Thyroid gland (tissue), 4 donors: ENCODE measurements around the gene MTHFSD. TPM values are rescaled to one million over a fixed set of nuclear protein-coding genes. Genes with fewer than 3 reads are reported as not detected.

Source experiments
- DNase-seq, 2 donors: peaks; one replicate each; pipeline ENCODE4 v3.0.0-alpha.2; 2019
- H3K27ac ChIP-seq, 3 donors: fragments of 200-600 bp; sonication (generic); 1 replicate in 2 of 3; 2 replicates in 1 of 3; pipeline ENCODE4 v1.5.1; 2016 to 2019; ENCODE audit warnings: mild to moderate bottlenecking in 1 of 3, moderate library complexity in 1 of 3
- H3K27me3 ChIP-seq: fragments of 200-600 bp; sonication (generic); one replicate; pipeline ENCODE4 v1.5.1; 2019
- H3K36me3 ChIP-seq, 2 donors: fragments of 200-600 bp; sonication (generic); one replicate each; pipeline ENCODE4 v1.5.1; 2016 to 2019
- H3K4me1 ChIP-seq, 2 donors: fragments of 200-600 bp; sonication (generic); one replicate each; pipeline ENCODE4 v1.5.1; 2017 to 2019
- H3K4me3 ChIP-seq, 3 donors: fragments of 200-600 bp; sonication (generic); replicated peaks in 1 of 3; 1 replicate in 2 of 3; 2 replicates in 1 of 3; pipeline ENCODE4 v1.5.1; 2016; ENCODE audit warnings: mild to moderate bottlenecking in 1 of 3
- H3K9me3 ChIP-seq: fragments of 200-600 bp; sonication (generic); one replicate; pipeline ENCODE4 v1.5.1; 2017
- POLR2A ChIP-seq, 2 donors: fragments of 450-650 bp; IDR thresholded peaks; one replicate each; pipeline ENCODE4 v1.6.1; 2017; ENCODE audit warnings: antibody characterized with exemption in 2 of 2, mild to moderate bottlenecking in 2 of 2, moderate library complexity in 1 of 2
- WGBS, 2 donors: methylation state at CpG; one replicate each; pipeline ENCODE4 v1.1.5; 2017; 5-methylcytosine and 5-hydroxymethylcytosine counted together
- intact Hi-C: fragments of 100-400 bp; cut with DNase I; formaldehyde crosslinking; loops from one replicate; pipeline ENCODE4 v1.15.1; 2023
- total RNA-seq, 4 donors: library from RNA; depleted of rRNA; stranded (reverse); fragments of >200 nt; gene quantifications; one replicate each; pipeline ENCODE4 v1.2.3, GENCODE V29; 2016
- TF ChIP-seq, protein P1 (sequence below), 6 experiments: fragments of 200-600 bp in 3 of 6; fragments of 450-650 bp in 3 of 6; sonication (generic) in 3 of 6; IDR thresholded peaks; one replicate each; pipeline ENCODE4 v1.5.1; 2016 to 2019; ENCODE audit warnings: antibody characterized with exemption in 6 of 6, mild to moderate bottlenecking in 2 of 6, inconsistent platforms in 1 of 6, moderate library complexity in 1 of 6

Gene MTHFSD
- total RNA-seq, 4 donors from 2014 or later: 21.2 to 27.4 (median 25.2) TPM

- no peaks in the 10 kb centered on the region for H3K9me3 ChIP-seq
- no peak for TF ChIP-seq POLR2A (IDR thresholded peaks at IDR 0.05)
- TF ChIP-seq, protein P1, sequence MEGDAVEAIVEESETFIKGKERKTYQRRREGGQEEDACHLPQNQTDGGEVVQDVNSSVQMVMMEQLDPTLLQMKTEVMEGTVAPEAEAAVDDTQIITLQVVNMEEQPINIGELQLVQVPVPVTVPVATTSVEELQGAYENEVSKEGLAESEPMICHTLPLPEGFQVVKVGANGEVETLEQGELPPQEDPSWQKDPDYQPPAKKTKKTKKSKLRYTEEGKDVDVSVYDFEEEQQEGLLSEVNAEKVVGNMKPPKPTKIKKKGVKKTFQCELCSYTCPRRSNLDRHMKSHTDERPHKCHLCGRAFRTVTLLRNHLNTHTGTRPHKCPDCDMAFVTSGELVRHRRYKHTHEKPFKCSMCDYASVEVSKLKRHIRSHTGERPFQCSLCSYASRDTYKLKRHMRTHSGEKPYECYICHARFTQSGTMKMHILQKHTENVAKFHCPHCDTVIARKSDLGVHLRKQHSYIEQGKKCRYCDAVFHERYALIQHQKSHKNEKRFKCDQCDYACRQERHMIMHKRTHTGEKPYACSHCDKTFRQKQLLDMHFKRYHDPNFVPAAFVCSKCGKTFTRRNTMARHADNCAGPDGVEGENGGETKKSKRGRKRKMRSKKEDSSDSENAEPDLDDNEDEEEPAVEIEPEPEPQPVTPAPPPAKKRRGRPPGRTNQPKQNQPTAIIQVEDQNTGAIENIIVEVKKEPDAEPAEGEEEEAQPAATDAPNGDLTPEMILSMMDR (IDR thresholded peaks at IDR 0.05): no peak
- no peak overlapping the region for H3K4me3 ChIP-seq
- H3K27ac ChIP-seq: no peak overlapping the region
- no peaks in the 10 kb centered on the region for H3K36me3 ChIP-seq
- no peaks in the 10 kb centered on the region for H3K4me1 ChIP-seq
- intact Hi-C loops: no loop called here
- H3K27me3 ChIP-seq: peaks cover under 1% of the 10 kb centered on the region
- DNase-seq: no peak
- 71% methylated on average over 13 of the region's 13 CpGs for WGBS, 2 donors
Measured at GRCh38 chr16:86490859-86491639, 64.0 kb downstream of the MTHFSD start.

GRCh38 chr16:86485746-86486145, 69.3 kb downstream of the MTHFSD start:
- Histone ChIP-seq H3K4me3 (no peak overlapping the region), H3K27ac (no peak overlapping the region), H3K36me3 (no peaks in the 10 kb centered on the region), H3K27me3 (no peaks in the 10 kb centered on the region), H3K4me1 (no peaks in the 10 kb centered on the region), H3K9me3 (no peaks in the 10 kb centered on the region)
- TF ChIP-seq POLR2A (IDR thresholded peaks at IDR 0.05): no peak
- TF ChIP-seq, protein P1 (IDR thresholded peaks at IDR 0.05): no peak
- intact Hi-C loops: no loop called here
- no peak for DNase-seq
- WGBS, 2 donors: 72 to 79% methylated on average over 3 of the region's 3 CpGs

DNA sequence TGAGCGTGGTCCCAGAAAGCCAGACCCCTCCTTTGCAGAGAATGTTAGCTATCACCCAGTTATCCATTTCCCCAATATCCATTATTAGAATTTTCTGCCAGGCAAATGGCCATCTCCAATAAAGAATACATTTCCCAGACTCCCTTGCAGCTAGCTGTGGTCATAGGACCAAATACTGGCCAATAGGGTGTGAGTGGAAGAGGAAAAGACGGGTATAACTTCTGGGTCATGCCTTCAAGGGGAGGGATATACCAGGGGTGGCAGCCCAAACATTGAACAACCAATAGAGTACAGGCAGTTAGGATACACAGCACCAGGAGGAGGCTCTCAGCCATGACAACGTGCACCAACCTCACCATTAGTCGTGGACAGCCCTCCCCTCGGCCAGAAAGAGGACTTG, 70.8 kb downstream of the MTHFSD start:
- Histone ChIP-seq H3K4me3 (no peak overlapping the region), H3K27ac (no peak overlapping the region), H3K27me3 (no peaks in the 10 kb centered on the region), H3K9me3 (no peaks in the 10 kb centered on the region), H3K4me1 (no peaks in the 10 kb centered on the region), H3K36me3 (no peaks in the 10 kb centered on the region)
- intact Hi-C loops: no loop called here
- DNase-seq: no peak
- 66 to 91% methylated on average over 5 of the region's 5 CpGs for WGBS, 2 donors
- TF ChIP-seq, protein P1 (IDR thresholded peaks at IDR 0.05): no peak
- TF ChIP-seq POLR2A (IDR thresholded peaks at IDR 0.05): no peak

GRCh38 chr16:86481607-86482006, 73.4 kb downstream of the MTHFSD start:
- intact Hi-C loops: no loop called here
- TF ChIP-seq, protein P1 (IDR thresholded peaks at IDR 0.05): no peak
- no peak for TF ChIP-seq POLR2A (IDR thresholded peaks at IDR 0.05)
- Histone ChIP-seq H3K27ac (no peak overlapping the region), H3K9me3 (no peaks in the 10 kb centered on the region), H3K4me3 (no peak overlapping the region), H3K27me3 (no peaks in the 10 kb centered on the region), H3K36me3 (no peaks in the 10 kb centered on the region), H3K4me1 (no peaks in the 10 kb centered on the region)
- no peak for DNase-seq
- 85 to 94% methylated on average over 3 of the region's 3 CpGs for WGBS, 2 donors

GRCh38 chr16:86480444-86480843, 74.6 kb downstream of the MTHFSD start:
- H3K27me3 ChIP-seq: no peaks in the 10 kb centered on the region

More at GRCh38 chr16:86480444-86480843, 74.6 kb downstream of the MTHFSD start:
- no peaks in the 10 kb centered on the region for H3K9me3 ChIP-seq
- no peak overlapping the region for H3K4me3 ChIP-seq
- no peaks in the 10 kb centered on the region for H3K36me3 ChIP-seq
- no peak overlapping the region for H3K27ac ChIP-seq
- TF ChIP-seq, protein P1 (IDR thresholded peaks at IDR 0.05): no peak
- TF ChIP-seq POLR2A (IDR thresholded peaks at IDR 0.05): no peak
- intact Hi-C loops: no loop called here
- DNase-seq: no peak
- WGBS, 2 donors: 50 to 57% methylated on average over 13 to 15 of the region's 15 CpGs
- H3K4me1 ChIP-seq: no peaks in the 10 kb centered on the region
